PFSK-1 (cell line): ENCODE measurements around the gene UNC5C.

ENCODE experiments used
- FOXP2 ChIP-seq: optimal IDR thresholded peaks from 2 replicates; pipeline ENCODE3; 2011; ENCODE audit warnings: borderline replicate concordance, control low read depth, inconsistent platforms; ENCODE audit not compliant: insufficient read depth; ENCODE audit errors: extremely low read length, extremely low read depth
- POLR2AphosphoS5 ChIP-seq: IDR thresholded peaks from 2 replicates; pipeline ENCODE4 v1.6.1; 2012; ENCODE audit warnings: low read depth, mild to moderate bottlenecking, control low read depth, low read length, moderate library complexity
- REST ChIP-seq, 2 experiments: IDR thresholded peaks; 2 replicates each; pipeline versions ENCODE4 v1.6.1 to v1.8.0; 2011 to 2012; ENCODE audit warnings: low read depth in 2 of 2, low read length in 2 of 2, control low read depth in 1 of 2, inconsistent platforms in 1 of 2, mild to moderate bottlenecking in 1 of 2, moderate library complexity in 1 of 2; ENCODE audit not compliant: insufficient read depth in 1 of 2
- SIN3A ChIP-seq: IDR thresholded peaks from 2 replicates; pipeline ENCODE4 v1.6.1; 2012; ENCODE audit warnings: mild to moderate bottlenecking, low read length, moderate library complexity, borderline replicate concordance; ENCODE audit not compliant: insufficient read depth
- TAF1 ChIP-seq: IDR thresholded peaks from 2 replicates; pipeline ENCODE4 v1.6.1; 2012; ENCODE audit warnings: low read length, control low read depth, borderline replicate concordance; ENCODE audit not compliant: insufficient read depth

Gene UNC5C

GRCh38 chr4:95546221-95546620, 2.6 kb downstream of the UNC5C start:
- no peak for TF ChIP-seq POLR2AphosphoS5
- no peak for TF ChIP-seq SIN3A
- TF ChIP-seq TAF1, result no peak
- no peak for TF ChIP-seq REST (IDR thresholded peaks at IDR 0.05; ENCODE audit: insufficient read depth in 1 of 2, low read depth in 2 of 2, low read length in 2 of 2)
- no peak for TF ChIP-seq FOXP2

GRCh38 chr4:95545546-95545945, 3.2 kb downstream of the UNC5C start:
- TF ChIP-seq FOXP2 (no peak), POLR2AphosphoS5 (no peak), SIN3A (no peak), REST (IDR thresholded peaks at IDR 0.05; ENCODE audit: insufficient read depth in 1 of 2, low read depth in 2 of 2, low read length in 2 of 2) (no peak), TAF1 (no peak)

GRCh38 chr4:95544113-95545103, 4.4 kb downstream of the UNC5C start:
- TF ChIP-seq REST (IDR thresholded peaks at IDR 0.05; ENCODE audit: insufficient read depth in 1 of 2, low read depth in 2 of 2, low read length in 2 of 2), result no peak
- no peak for TF ChIP-seq POLR2AphosphoS5
- no peak for TF ChIP-seq FOXP2
- no peak for TF ChIP-seq SIN3A

GRCh38 chr4:95541889-95542607, 6.7 kb downstream of the UNC5C start:
- no peak for TF ChIP-seq FOXP2

- TF ChIP-seq SIN3A, result no peak
- TF ChIP-seq POLR2AphosphoS5, result no peak
- TF ChIP-seq REST (IDR thresholded peaks at IDR 0.05; ENCODE audit: insufficient read depth in 1 of 2, low read depth in 2 of 2, low read length in 2 of 2), result no peak
- no peak for TF ChIP-seq FOXP2
Observed at GRCh38 chr4:95541094-95541493, 7.7 kb downstream of the UNC5C start.
